Activated B cell treated with CpG ODN at 0.5 μM for 24 hours (primary cell): ENCODE results near the gene SRSF1. TPM values are rescaled to one million over a fixed set of nuclear protein-coding genes. Genes with fewer than 3 reads are reported as not detected.

ENCODE experiments used
- ATAC-seq: fragments of 200-7000 bp; cut with Tn5 transposase; one replicate; pipeline ENCODE4 v1.10.0; 2021; ENCODE audit warnings: low read depth, mild to moderate bottlenecking, moderate library complexity
- CTCF ChIA-PET: fragments of 350-600 bp; sonication (Branson Sonifier 250); formaldehyde crosslinking; loops from one replicate; lab custom pipeline; 2021; ENCODE audit warnings: antibody characterized with exemption; lab: Charles Lee
- POLR2A ChIA-PET: fragments of 350-600 bp; sonication (Branson Sonifier 250); formaldehyde crosslinking; loops from one replicate; lab custom pipeline; 2021; ENCODE audit warnings: antibody characterized with exemption; lab: Charles Lee
- DNase-seq: peaks from one replicate; pipeline ENCODE4 v3.0.0; 2022
- H3K27ac Mint-ChIP-seq: one replicate; pipeline ENCODE4 v1.8.0; 2020; ENCODE audit warnings: mixed read lengths
- H3K27me3 Mint-ChIP-seq: one replicate; pipeline ENCODE4 v1.8.0; 2021; ENCODE audit warnings: mixed read lengths
- H3K36me3 Mint-ChIP-seq: one replicate; pipeline ENCODE4 v1.8.0; 2021; ENCODE audit warnings: low read depth, mixed read lengths
- H3K4me1 Mint-ChIP-seq: one replicate; pipeline ENCODE4 v1.8.0; 2021; ENCODE audit warnings: mixed read lengths
- H3K4me3 Mint-ChIP-seq: one replicate; pipeline ENCODE4 v1.8.0; 2020; ENCODE audit warnings: mild to moderate bottlenecking, mixed read lengths
- H3K9me3 Mint-ChIP-seq: one replicate; pipeline ENCODE4 v1.8.0; 2020; ENCODE audit warnings: mixed read lengths
- intact Hi-C: fragments of 100-400 bp; cut with micrococcal nuclease; formaldehyde crosslinking; loops from one replicate; pipeline ENCODE4 v1.15.1; 2024
- total RNA-seq: library from RNA; stranded (reverse); gene quantifications from 2 replicates; pipeline ENCODE4 v1.2.3, GENCODE V29; 2022
- TF ChIP-seq, protein P1 (sequence below): fragments of 200-600 bp; IDR thresholded peaks from one replicate; pipeline ENCODE4 v1.8.0; 2022; ENCODE audit warnings: antibody characterized with exemption, mild to moderate bottlenecking

Gene SRSF1
- total RNA-seq, 1 donor from 2014 or later, result 289 TPM

DNA sequence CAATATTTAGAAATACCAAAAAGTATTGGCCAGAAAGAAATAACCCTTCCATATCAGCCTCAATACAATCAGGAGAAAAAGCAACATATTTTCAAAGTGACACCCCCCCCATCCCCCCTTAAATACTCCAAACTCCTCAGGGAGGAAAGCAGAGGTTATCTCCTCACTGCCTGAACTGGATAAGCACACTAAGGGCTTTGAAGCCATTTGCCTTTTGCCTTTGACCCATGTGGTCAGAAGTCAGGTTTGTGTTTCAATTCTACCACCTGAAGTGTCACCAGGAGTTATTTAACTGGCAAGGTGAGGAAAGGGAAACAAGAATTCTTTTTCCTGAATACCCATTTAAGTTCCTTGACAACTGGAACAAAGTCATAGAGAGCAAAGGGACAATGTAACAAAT, 15.5 kb downstream of the SRSF1 start:
- TF ChIP-seq, protein P1, sequence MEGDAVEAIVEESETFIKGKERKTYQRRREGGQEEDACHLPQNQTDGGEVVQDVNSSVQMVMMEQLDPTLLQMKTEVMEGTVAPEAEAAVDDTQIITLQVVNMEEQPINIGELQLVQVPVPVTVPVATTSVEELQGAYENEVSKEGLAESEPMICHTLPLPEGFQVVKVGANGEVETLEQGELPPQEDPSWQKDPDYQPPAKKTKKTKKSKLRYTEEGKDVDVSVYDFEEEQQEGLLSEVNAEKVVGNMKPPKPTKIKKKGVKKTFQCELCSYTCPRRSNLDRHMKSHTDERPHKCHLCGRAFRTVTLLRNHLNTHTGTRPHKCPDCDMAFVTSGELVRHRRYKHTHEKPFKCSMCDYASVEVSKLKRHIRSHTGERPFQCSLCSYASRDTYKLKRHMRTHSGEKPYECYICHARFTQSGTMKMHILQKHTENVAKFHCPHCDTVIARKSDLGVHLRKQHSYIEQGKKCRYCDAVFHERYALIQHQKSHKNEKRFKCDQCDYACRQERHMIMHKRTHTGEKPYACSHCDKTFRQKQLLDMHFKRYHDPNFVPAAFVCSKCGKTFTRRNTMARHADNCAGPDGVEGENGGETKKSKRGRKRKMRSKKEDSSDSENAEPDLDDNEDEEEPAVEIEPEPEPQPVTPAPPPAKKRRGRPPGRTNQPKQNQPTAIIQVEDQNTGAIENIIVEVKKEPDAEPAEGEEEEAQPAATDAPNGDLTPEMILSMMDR, result no peak
- CTCF ChIA-PET, result interaction anchor here (1.4 to 1.8 kb wide), 3 partner anchors 8 to 133 kb away, joined by 3 to 6 read pairs (median 4); no protein-coding TSS in a partner anchor
- no peak overlapping the region for H3K4me3 Mint-ChIP-seq
- ATAC-seq, result no peak
- no peaks in the 10 kb centered on the region for H3K27me3 Mint-ChIP-seq
- peaks cover 46% of the 10 kb centered on the region for H3K4me1 Mint-ChIP-seq
- POLR2A ChIA-PET, result interaction anchor here (0.7 to 1.5 kb wide), 2 partner anchors 52 to 142 kb away, joined by 3 to 4 read pairs; partner anchors contain the start of gene MRPS23
- no peak for DNase-seq
- H3K9me3 Mint-ChIP-seq, result no peaks in the 10 kb centered on the region
- H3K27ac Mint-ChIP-seq, result no peak overlapping the region
- intact Hi-C loops, result no loop called here
- H3K36me3 Mint-ChIP-seq, result peaks cover 8% of the 10 kb centered on the region

DNA sequence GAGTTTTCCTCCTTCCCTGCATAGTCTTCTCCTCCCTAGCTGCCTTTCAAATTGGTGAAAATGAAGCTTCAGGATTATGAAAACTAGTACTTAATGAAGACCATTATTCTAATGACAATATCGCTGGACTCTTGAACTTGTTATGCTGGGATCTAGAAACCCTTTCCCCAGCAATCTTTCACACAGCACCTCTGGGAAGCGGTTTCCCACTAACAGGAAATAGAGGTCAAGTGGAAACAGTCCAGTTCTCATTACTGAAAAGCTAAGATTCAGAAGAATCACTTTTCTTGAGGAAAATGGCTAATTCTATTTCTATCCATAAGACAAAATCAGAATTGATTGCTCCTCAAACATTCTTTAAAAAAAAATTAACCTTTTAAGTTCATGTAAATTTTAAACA, 17.0 kb downstream of the SRSF1 start:
- CTCF ChIA-PET, result interaction anchor here (1.1 to 1.8 kb wide), 4 partner anchors 9 to 132 kb away, joined by 4 to 6 read pairs (median 4); no protein-coding TSS in a partner anchor
- H3K4me1 Mint-ChIP-seq, result peaks cover 52% of the 10 kb centered on the region
- no peak for DNase-seq
- H3K9me3 Mint-ChIP-seq, result no peaks in the 10 kb centered on the region
- ATAC-seq, result no peak
- TF ChIP-seq, protein P1, result no peak
- H3K36me3 Mint-ChIP-seq, result peaks cover 13% of the 10 kb centered on the region
- no peak overlapping the region for H3K4me3 Mint-ChIP-seq
- intact Hi-C loops, result no loop called here
- no peak overlapping the region for H3K27ac Mint-ChIP-seq
- H3K27me3 Mint-ChIP-seq, result no peaks in the 10 kb centered on the region
- POLR2A ChIA-PET, result interaction anchor here (0.6 to 3.1 kb wide), 5 partner anchors 8 to 352 kb away, joined by 3 to 22 read pairs (median 8); partner anchors contain the start of gene SRSF1

DNA sequence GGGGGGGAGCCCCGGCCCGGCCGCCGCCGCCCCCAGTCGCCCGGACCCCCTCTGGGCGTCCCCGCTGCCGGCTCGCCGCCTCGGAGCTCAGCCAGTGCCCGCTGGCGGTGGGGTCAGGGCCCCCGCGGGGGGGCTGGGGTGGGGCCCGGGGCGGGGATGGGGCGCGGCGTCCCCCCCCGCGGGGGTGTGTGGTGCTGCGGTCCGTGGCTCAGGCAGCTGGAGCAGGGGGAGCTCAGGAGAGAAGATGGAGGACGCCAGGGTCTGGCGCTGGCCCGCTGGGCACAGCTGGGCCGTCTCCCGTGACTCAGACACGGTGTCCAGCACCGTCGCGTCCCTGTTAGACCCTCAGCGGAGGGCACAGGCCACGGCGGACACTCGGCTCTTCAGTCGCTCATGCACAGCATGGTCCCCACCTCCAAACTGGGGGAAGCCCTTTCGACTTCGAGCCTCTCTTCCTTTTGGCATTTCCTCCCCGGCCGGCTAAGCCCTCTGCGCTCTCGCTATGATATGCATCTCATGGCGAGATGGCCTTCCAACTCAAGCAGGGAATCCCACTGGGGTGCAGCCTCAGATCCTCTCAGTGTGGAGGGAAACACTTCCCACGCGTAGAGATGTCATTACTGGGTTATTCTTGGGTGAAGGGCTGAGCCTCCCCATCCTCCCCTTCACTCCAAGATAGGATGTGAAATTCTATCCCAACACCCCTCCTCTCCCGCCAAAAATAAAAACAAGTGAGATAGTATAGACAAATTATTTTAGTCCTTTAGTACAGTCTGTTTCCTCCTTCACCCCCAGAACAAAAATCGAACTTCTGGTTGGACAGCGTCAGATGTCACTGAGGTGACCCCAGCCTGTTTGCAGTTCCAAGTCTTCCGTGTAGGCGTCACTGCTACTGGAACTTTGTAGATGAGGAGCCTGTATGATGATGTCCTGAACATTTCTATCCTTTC, 18.5 kb downstream of the SRSF1 start:
- no peaks in the 10 kb centered on the region for H3K9me3 Mint-ChIP-seq
- H3K4me3 Mint-ChIP-seq, result peak overlapping the region; percentile 94
- peaks cover 53% of the 10 kb centered on the region for H3K4me1 Mint-ChIP-seq
- H3K27ac Mint-ChIP-seq, result peak overlapping the region; percentile 93
- DNase-seq (peak; percentile 82), ATAC-seq (peak; percentile 81)
- peaks cover 22% of the 10 kb centered on the region for H3K36me3 Mint-ChIP-seq
- POLR2A ChIA-PET, result interaction anchor here (0.6 to 3.1 kb wide), 13 partner anchors 10 to 437 kb away, joined by 3 to 22 read pairs (median 4); partner anchors contain the start of genes CUEDC1, MRPS23 and SRSF1
- no peaks in the 10 kb centered on the region for H3K27me3 Mint-ChIP-seq
- CTCF ChIA-PET, result interaction anchor here (1.1 to 1.7 kb wide), 5 partner anchors 9 to 138 kb away, joined by 4 to 10 read pairs (median 4); partner anchors contain the start of gene MRPS23
- TF ChIP-seq, protein P1, result no peak
- intact Hi-C loops, result loop anchor here (1.0 to 5.0 kb wide), 4 partner anchors 19 to 731 kb away; partner anchors contain the start of genes MRPS23, MSI2 and SRSF1

DNA sequence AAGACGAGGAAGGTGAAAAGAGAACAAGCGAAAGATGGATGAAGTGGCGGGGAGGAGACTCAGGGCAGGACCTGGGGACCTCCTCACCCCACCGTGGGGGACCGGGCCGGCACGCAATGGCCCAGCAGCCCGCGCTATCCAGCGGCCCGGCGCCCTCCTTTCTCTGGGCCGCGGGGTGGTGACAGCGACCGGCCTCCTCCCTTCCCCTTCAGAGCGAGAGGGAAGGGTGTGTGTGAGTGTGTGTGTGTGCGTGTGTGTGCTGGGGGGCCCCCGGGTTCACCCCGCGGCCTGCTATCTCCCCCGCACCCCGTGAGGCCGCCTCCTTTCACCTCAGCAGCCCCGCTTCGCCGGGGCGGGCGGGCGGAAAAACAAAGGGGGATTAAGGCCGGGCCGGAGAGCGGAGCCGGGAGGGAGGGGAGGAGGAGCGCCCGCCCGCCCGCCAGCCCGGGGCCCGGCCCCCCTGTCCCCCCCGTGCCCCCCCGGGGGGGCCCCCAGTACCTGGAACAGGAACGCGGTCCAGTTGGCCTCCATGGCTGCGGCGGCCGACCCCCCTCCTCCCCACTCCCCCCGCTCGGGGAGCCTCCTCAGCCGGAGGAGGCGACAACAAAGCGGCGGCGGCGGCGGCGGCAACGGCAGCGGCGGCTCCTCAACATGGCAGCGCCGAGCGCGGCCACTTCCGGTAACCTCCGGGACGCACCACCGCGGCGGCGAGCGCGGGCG, 19.3 kb downstream of the SRSF1 start, which contains the start of gene VEZF1:
Gene VEZF1, minus strand, starts transcription at position 674 of the 720 bp plus-strand sequence. Its CDS starts 143 bp downstream, at position 531.
- ATAC-seq (peak; percentile 73), DNase-seq (no peak)
- H3K27ac Mint-ChIP-seq, result peak within 1 kb of the TSS; percentile 93
- H3K9me3 Mint-ChIP-seq, result no peaks in the 10 kb centered on the region
- POLR2A ChIA-PET, result interaction anchor here (0.9 to 3.1 kb wide), 10 partner anchors 11 to 138 kb away, joined by 3 to 22 read pairs (median 5); partner anchors contain the start of genes CUEDC1, MRPS23 and SRSF1
- H3K4me3 Mint-ChIP-seq, result peak within 1 kb of the TSS; percentile 94
- H3K36me3 Mint-ChIP-seq, result peaks cover 28% of the 10 kb centered on the region
- CTCF ChIA-PET, result interaction anchor here (1.1 to 2.1 kb wide), 5 partner anchors 10 to 138 kb away, joined by 3 to 10 read pairs (median 4); partner anchors contain the start of genes MRPS23 and SRSF1
- intact Hi-C loops, result loop anchor here (1.0 to 5.0 kb wide), 5 partner anchors 20 to 730 kb away; partner anchors contain the start of genes MRPS23, MSI2 and SRSF1
- H3K4me1 Mint-ChIP-seq, result peaks cover 54% of the 10 kb centered on the region
- no peaks in the 10 kb centered on the region for H3K27me3 Mint-ChIP-seq
- TF ChIP-seq, protein P1, result no peak
